Esophagus squamous epithelium (tissue), 5 donors: ENCODE measurements around the gene SHANK3. TPM values are rescaled to one million over a fixed set of nuclear protein-coding genes. Genes with fewer than 3 reads are reported as not detected.

Source experiments
- DNase-seq: peaks from one replicate; lab custom pipeline; 2025; lab: John Stamatoyannopoulos, UW
- H3K27ac ChIP-seq, 4 donors: fragments of 200-600 bp; sonication (generic); one replicate each; pipeline ENCODE4 v1.5.1; 2016 to 2019; ENCODE audit warnings: mild to moderate bottlenecking in 1 of 4
- H3K27me3 ChIP-seq, 4 donors: fragments of 200-600 bp; sonication (generic); 1 replicate in 3 of 4; 2 replicates in 1 of 4; pipeline versions ENCODE4 v1.5.1 to v1.6.0; 2017 to 2021; ENCODE audit warnings: antibody characterized with exemption in 1 of 4
- H3K36me3 ChIP-seq, 3 donors: fragments of 200-600 bp; sonication (generic); one replicate each; pipeline ENCODE4 v1.5.1; 2016 to 2019
- H3K4me1 ChIP-seq, 3 donors: fragments of 200-600 bp; sonication (generic); one replicate each; pipeline ENCODE4 v1.5.1; 2017 to 2019
- H3K4me3 ChIP-seq, 4 donors: fragments of 200-600 bp; sonication (generic); 1 replicate in 3 of 4; 2 replicates in 1 of 4; pipeline ENCODE4 v1.5.1; 2016 to 2019; ENCODE audit warnings: mild to moderate bottlenecking in 2 of 4, moderate library complexity in 1 of 4
- H3K9me3 ChIP-seq, 3 donors: fragments of 200-600 bp; sonication (generic); one replicate each; pipeline ENCODE4 v1.5.1; 2016 to 2019
- POLR2A ChIP-seq, 4 donors: fragments of 450-650 bp; IDR thresholded peaks; one replicate each; pipeline ENCODE4 v1.6.1; 2017; ENCODE audit warnings: antibody characterized with exemption in 4 of 4, mild to moderate bottlenecking in 4 of 4, moderate library complexity in 3 of 4
- WGBS, 2 donors: methylation state at CpG; one replicate each; pipeline ENCODE4 v1.1.5; 2018; 5-methylcytosine and 5-hydroxymethylcytosine counted together
- intact Hi-C: fragments of 100-400 bp; cut with DNase I; formaldehyde crosslinking; loops from one replicate; pipeline ENCODE4 v1.15.0; 2022
- total RNA-seq, 4 donors: library from RNA; depleted of rRNA; stranded (reverse); fragments of >200 nt; gene quantifications; one replicate each; pipeline ENCODE4 v1.1.0, GENCODE V29; 2016
- TF ChIP-seq, protein P1 (sequence below), 6 experiments: fragments of 450-650 bp in 4 of 6; fragments of 200-600 bp in 2 of 6; sonication (generic) in 2 of 6; IDR thresholded peaks; one replicate each; pipeline ENCODE4 v1.5.1; 2016 to 2019; ENCODE audit warnings: antibody characterized with exemption in 6 of 6, mild to moderate bottlenecking in 4 of 6, moderate library complexity in 4 of 6
- donor health status: DM: yes; HTN: yes; CAD: no.

Gene SHANK3
- total RNA-seq, 4 donors from 2014 or later = 3.7 to 5.9 (median 4.5) TPM

DNA sequence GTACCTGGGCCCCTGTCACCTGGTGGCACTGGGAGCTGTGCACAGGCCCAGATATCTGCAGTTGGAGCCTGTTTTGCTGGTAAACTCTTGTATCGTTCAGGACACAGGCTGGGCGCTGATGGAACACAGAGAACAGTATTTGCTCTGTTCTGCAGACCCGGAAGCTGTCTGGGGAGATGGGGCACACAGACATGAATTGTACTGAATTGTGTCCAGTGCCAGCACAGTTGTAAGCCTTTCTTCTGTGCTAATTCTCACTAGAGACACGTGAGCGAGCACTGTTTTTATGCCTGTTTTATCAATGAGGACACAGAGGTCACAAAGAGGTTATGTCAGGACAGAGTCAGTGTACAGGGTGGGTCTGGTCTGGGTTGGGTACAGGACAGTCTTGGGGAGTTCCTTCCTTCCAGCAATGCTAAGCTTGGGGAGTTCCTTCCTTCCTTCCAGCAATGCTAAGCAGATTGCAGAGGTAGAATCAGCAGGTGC lies 41.0 kb downstream of the SHANK3 start:
- intact Hi-C loops = no loop called here
- TF ChIP-seq, protein P1, sequence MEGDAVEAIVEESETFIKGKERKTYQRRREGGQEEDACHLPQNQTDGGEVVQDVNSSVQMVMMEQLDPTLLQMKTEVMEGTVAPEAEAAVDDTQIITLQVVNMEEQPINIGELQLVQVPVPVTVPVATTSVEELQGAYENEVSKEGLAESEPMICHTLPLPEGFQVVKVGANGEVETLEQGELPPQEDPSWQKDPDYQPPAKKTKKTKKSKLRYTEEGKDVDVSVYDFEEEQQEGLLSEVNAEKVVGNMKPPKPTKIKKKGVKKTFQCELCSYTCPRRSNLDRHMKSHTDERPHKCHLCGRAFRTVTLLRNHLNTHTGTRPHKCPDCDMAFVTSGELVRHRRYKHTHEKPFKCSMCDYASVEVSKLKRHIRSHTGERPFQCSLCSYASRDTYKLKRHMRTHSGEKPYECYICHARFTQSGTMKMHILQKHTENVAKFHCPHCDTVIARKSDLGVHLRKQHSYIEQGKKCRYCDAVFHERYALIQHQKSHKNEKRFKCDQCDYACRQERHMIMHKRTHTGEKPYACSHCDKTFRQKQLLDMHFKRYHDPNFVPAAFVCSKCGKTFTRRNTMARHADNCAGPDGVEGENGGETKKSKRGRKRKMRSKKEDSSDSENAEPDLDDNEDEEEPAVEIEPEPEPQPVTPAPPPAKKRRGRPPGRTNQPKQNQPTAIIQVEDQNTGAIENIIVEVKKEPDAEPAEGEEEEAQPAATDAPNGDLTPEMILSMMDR (IDR thresholded peaks at IDR 0.05) = no peak
- TF ChIP-seq POLR2A (IDR thresholded peaks at IDR 0.05) = no peak
- Histone ChIP-seq H3K4me1 (peaks cover 0 to 10% (median 5%) of the 10 kb centered on the region in 3 donors), H3K27ac (peak overlapping the region in 1 of 4 donors; percentile 40), H3K36me3 (peaks cover 0 to 31% (median 0%) of the 10 kb centered on the region in 3 donors), H3K27me3 (no peaks in the 10 kb centered on the region), H3K9me3 (no peaks in the 10 kb centered on the region), H3K4me3 (no peak overlapping the region)
- 62 to 84% methylated on average over 4 to 5 of the region's 5 CpGs for WGBS, 2 donors
- DNase-seq = no peak

DNA sequence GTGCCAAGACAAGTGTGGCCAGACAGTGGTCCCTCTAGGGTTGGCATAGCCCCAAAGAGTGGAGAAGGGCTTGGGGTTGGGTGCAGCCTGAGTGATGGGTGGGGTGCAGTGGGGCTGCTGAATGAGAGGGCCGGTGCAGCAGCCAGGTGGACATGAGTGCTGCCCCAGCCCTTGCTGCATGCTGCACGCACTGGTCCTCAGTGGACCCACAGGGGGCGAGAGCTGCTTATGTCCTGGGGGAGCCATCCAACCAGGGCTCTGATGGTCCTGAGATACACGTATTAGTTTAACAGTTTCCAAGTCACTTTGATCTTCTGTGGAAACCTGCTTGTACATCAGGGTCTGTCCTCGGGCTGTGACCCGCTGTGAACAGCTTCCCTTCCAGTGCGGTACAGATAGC lies 41.5 kb downstream of the SHANK3 start:
- peak overlapping the region in 2 of 4 donors; percentile 34 to 39 for H3K27ac ChIP-seq
- no peak for DNase-seq
- H3K4me3 ChIP-seq = no peak overlapping the region
- TF ChIP-seq, protein P1 (IDR thresholded peaks at IDR 0.05) = no peak
- TF ChIP-seq POLR2A (IDR thresholded peaks at IDR 0.05) = no peak
- 89 to 94% methylated on average over 5 of the region's 7 CpGs for WGBS, 2 donors
- H3K27me3 ChIP-seq = peaks cover 0 to 4% (median 0%) of the 10 kb centered on the region in 4 donors
- intact Hi-C loops = no loop called here
- no peaks in the 10 kb centered on the region for H3K9me3 ChIP-seq
- peaks cover 0 to 10% (median 5%) of the 10 kb centered on the region in 3 donors for H3K4me1 ChIP-seq
- peaks cover 0 to 26% (median 0%) of the 10 kb centered on the region in 3 donors for H3K36me3 ChIP-seq

DNA sequence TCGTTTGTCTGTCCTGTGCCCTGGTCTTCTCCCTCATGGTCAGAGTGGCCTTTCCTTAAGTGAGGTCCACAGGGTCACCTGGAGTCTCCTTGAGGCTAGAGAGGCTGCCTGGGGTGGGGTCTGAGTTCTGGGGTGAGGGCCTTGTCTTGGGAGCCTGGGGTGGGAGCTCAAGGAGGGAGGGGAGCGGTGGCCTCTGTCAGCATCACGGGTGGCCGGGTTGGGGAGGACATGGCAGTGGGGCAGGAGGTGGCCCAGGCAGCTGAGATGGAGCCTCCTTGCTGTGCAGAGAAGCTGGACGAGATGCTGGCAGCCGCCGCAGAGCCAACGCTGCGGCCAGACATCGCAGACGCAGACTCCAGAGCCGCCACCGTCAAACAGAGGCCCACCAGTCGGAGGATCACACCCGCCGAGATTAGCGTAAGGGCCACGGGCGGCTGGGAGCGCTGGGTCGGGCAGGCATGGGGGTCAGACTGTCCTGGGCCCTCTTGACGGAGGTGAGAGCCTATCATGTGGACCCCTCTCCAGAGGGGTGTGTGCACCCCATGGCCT lies 42.1 kb downstream of the SHANK3 start:
- H3K36me3 ChIP-seq = peaks cover 0 to 20% (median 0%) of the 10 kb centered on the region in 3 donors
- intact Hi-C loops = no loop called here
- H3K27me3 ChIP-seq = peaks cover 0 to 9% (median 0%) of the 10 kb centered on the region in 4 donors
- TF ChIP-seq, protein P1 (IDR thresholded peaks at IDR 0.05) = no peak
- no peak for TF ChIP-seq POLR2A (IDR thresholded peaks at IDR 0.05)
- no peaks in the 10 kb centered on the region for H3K9me3 ChIP-seq
- H3K4me3 ChIP-seq = no peak overlapping the region
- H3K27ac ChIP-seq = peak overlapping the region in 1 of 4 donors; percentile 34
- DNase-seq = no peak
- peaks cover 0 to 10% (median 5%) of the 10 kb centered on the region in 3 donors for H3K4me1 ChIP-seq
- WGBS, 2 donors = 76 to 92% methylated on average over 5 to 15 of the region's 22 CpGs

DNA sequence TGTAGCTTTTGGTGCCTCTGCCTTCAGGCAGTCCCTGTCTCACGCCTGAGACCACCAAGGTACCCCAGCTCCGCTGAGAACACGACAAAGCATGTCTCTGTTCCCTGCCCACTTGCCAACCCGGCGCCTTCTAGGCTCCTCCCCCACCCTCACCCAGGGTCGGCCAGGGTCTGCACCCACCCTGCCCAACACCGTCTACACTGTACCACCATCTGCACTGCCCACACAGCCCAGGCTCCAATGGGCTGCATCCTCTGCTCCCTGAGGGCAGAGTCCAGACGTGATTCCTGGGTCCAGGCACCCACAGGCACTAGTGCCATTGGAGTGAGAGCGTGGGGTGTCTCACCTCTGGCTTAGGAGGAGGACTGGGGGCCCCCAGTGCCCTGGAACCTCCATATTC lies 42.6 kb downstream of the SHANK3 start:
- Histone ChIP-seq H3K4me3 (no peak overlapping the region), H3K27ac (no peak overlapping the region), H3K9me3 (no peaks in the 10 kb centered on the region), H3K27me3 (peaks cover 0 to 15% (median 0%) of the 10 kb centered on the region in 4 donors), H3K4me1 (peaks cover 5 to 16% (median 5%) of the 10 kb centered on the region in 3 donors), H3K36me3 (peaks cover 0 to 18% (median 0%) of the 10 kb centered on the region in 3 donors)
- 95 to 100% methylated on average over 1 to 3 of the region's 9 CpGs for WGBS, 2 donors
- intact Hi-C loops = no loop called here
- TF ChIP-seq POLR2A (IDR thresholded peaks at IDR 0.05) = no peak
- TF ChIP-seq, protein P1 (IDR thresholded peaks at IDR 0.05) = no peak
- DNase-seq = no peak

GRCh38 chr22:50715776-50716175 lies 43.2 kb downstream of the SHANK3 start:
- Histone ChIP-seq H3K27me3 (peaks cover 0 to 20% (median 0%) of the 10 kb centered on the region in 4 donors), H3K4me1 (peaks cover 5 to 20% (median 9%) of the 10 kb centered on the region in 3 donors), H3K9me3 (no peaks in the 10 kb centered on the region), H3K27ac (no peak overlapping the region), H3K4me3 (no peak overlapping the region), H3K36me3 (peaks cover 0 to 18% (median 0%) of the 10 kb centered on the region in 3 donors)
- WGBS, 2 donors = 86 to 88% methylated on average over 5 of the region's 7 CpGs
- TF ChIP-seq POLR2A (IDR thresholded peaks at IDR 0.05) = no peak
- TF ChIP-seq, protein P1 (IDR thresholded peaks at IDR 0.05) = no peak
- no peak for DNase-seq
- intact Hi-C loops = no loop called here
